Cortex of kidney (tissue), 1 donor: ENCODE data around the gene ZNF254.
"Not testable (repeated sequence)": the region's sequence is repeated elsewhere in the genome, so short reads cannot be mapped to it uniquely, and the experiment has no call there.

Experiments
- DNase-seq: peaks from one replicate; lab custom pipeline; 2025; lab: John Stamatoyannopoulos, UW

Gene ZNF254

DNA sequence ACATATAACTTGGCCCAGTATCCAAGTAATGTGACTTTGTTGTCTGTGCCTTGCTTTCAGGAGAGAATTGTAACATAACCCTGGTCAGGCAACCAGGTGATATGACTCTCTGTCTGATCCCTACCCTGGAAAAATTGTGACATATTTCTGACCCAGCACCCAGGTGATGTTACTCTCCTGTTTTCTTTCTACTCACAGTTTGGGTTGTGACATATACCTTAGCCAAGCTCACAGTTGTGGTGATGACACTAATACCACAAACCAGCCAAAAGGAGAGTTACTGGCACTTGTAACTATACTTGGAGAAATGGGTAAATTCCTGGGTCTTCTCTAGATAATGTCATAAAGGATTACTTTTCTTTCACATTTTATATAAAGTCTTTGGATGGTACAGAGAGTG is 14.3 kb upstream of the ZNF254 start:
- no peak for DNase-seq

DNA sequence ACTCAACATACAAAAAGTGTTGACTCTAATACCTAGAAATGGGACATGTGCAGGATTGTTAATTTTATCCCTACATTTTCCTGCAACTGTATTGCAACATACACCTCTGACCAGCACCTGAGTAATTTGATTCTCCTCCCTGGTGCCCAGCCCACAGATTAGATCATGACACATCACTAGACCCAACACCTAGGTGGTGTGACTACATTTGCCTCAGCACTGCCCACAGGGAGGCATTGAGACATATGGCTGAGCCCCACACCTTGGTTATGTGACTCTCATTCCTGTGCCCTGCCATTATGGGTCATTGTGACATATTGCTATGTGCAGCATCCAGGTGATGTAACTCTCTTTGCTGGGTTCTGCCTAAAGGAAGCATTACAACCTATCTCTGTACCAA is 13.2 kb upstream of the ZNF254 start:
- no peak for DNase-seq

DNA sequence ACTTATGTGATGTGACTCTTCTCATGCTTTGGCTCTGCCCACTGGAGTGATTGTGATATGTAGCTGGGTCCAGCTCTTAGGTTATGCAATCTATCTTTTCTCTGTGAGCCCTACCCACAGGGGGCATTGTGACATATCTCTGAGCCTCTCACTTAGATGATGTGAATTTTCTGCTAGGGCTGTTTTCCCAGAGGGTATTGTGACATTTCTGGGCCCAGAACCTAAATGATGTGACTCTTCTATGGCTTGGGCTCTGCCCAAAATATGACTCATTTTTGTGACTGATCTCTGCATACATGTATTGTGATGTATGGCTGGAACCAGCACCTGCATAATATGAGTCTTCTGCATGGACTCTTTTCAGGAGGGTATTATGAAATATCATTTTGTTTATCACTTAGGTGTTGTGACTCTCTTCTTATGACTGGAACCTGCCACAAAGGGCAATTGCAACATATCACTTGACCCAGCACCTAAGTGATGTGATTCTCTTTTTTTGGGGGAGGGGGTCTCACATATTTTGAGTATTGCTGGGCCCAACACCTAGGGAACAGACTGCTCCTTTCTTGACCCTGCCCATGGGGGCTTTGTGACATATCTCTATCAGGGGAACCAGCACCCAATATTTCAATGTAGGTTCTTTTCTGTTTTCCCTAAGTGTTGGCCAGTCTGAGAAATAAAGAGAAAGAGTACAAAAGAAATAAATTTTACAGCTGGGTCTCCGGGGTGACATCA is 12.1 kb upstream of the ZNF254 start:
- no peak for DNase-seq

DNA sequence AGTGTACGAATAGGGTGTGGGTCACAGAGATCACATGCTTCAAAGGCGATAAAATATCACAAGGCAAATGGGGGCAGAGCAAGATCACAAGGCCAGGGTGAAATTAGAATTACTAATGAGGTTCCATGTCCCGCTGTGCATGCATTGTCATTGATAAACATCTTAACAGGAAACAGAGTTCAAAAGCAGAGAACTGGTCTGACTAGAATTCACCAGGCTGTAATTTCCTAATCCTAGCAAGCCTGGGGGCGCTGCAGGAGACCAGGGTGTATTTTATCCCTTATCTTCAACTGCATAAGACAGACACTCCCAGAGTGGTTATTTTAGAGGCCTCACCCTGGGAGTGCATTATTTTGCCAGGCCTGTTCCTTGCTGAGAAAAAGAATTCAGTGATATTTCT is 11.5 kb upstream of the ZNF254 start:
- not testable (repeated sequence) for DNase-seq

DNA sequence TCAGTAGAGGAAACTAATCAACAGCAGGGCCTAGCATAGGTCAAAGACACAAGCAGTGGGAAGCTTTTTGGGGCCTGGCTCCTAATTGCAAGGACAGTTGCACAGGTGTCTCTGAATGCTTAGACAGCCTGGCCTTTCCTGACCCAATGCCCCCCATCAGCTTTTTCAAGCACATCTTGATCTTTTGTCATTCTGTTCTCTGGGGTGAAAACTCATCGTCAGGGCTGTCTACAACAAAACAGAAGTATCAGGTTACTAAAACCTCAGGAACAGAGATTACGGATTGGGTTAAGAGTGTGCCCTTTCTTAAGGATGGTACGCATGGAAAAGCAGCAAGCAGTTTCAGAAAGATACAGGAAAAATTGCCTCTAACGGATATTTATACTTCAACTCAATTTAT is 8.3 kb upstream of the ZNF254 start:
- DNase-seq, result no peak

DNA sequence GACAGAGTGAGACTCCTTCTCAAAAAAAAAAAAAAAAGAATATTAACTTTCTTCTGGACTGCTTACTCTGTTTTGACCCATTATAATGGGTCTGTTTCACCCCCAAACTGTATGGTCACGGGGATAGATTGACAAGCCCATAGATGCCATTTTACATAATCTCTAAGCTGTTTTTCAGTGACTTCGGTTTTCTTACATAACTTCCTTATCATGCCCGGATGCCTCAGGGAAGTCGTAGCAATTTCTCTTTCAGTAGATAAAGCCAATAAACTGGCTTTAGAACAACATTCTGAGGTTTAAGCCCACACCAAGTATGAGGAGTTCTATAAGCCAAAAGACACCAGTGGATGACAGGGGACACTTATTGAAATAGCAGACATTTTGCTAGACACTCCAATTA is 5.9 kb upstream of the ZNF254 start:
- no peak for DNase-seq

DNA sequence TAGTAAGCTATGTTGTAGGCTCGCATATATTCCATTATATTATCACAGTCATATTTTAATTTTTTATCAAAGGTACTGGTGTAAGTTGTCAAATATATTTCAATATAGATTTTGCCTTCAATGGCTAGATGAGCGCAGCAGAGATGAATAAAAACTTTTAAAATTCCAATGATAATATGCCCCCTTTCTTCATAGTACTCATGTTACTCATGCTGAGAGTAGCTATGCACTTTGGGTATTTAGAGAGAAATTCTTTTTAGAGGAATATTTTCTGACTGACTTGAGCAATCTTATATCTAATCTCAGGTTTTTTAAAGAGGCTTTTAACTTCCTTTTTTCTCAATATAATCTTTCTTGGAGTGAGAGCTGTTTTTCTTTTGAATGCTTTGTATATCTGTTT is 11.4 kb downstream of the ZNF254 start:
- DNase-seq, result no peak

DNA sequence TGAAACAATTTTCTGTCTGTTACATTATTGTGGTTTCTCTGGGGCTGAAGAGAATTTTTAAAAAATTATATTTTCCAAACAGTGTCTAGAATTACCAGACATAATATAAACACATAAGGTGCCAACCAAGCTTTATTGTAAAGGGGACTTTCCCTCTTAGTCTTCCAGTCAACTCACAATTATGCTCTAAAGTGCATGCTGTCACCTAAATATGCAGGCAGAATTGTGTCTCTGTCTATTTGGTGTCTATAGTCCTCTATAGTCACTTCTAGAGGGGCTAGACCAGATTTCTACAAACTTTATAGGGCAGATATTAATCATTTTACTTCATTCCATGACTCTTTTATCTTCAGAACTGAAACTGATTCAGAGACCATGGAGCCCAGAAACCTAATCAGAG is 12.8 kb downstream of the ZNF254 start:
- DNase-seq, result no peak

DNA sequence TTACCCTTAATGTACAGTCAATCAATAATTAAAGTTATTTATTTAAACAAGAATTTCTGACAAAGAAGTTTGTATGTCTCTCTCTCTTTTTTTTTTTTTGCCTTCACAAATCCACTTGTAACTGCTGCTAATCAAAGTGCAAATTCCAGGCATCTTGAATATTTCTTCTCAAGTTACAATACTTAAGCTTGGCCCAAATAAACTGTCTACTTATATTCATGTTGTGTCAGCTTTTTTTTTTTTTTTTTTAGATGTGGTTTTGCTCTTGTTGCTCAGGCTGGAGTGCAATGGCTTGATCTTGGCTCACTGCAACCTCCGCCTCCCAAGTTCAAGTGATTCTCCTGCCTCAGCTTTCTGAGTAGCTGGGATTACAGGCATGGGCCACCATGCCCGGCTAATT is 13.6 kb downstream of the ZNF254 start:
- not testable (repeated sequence) for DNase-seq

DNA sequence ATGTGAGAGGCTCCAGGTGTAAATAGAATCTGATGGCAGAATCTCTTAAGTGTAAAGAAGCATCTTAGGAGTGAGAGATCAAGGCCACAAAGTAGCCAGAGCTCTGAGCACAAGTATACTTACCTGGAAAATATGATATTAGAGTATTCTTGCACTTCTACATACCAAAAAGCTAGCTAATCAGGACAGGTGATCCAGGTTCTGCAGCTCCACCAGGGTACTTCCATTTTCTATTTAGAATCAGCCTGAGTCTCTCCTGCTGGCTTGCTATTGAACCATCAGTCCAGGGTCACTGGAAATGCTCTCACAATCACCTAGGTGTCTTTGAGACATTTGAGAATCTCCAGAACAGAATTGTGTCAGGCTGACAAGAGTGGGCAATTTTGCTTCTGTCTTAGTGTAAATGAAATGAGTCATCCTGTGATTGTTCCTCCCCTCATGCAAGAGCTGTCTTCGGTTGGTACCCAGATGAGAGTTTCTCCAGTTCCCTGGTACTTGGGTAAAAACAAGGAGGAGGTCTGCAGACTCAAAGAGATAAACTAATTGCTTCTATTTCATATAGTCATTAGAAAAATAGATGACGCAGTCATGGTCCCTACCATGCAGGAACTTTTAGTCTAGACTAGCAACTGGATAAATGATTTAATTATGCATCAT is 14.6 kb downstream of the ZNF254 start:
- no peak for DNase-seq

DNA sequence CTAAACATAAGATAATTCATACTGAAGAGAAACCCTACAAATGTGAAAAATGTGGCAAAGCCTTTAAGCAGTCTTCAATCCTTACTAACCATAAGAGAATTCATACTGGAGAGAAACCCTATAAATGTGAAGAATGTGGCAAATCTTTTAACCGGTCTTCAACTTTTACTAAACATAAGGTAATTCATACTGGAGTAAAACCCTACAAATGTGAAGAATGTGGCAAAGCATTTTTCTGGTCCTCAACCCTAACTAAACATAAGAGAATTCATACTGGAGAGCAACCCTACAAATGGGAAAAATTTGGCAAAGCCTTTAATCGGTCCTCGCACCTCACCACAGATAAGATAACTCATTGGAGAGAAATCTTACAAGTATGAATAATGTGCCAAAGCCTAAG is 40.6 kb downstream of the ZNF254 start:
- no peak for DNase-seq

DNA sequence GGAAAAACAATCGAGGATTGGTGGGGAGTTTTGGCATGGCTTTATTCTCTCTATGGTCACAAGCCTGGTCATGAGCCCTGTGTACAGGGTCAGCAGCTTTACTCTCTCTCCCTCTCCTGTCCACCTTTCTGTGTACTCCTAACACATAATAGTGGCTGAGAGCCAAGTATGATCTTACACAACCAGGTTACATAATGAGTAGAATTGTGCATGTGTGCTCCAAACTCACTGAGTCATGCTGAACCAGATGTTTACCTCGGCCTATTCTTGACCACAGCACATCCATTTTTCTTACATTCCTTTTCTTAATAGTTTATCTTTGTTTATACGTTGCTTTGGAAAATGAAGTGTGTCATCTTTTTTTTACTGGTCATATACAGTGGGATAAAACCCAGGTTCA is 53.1 kb downstream of the ZNF254 start:
- DNase-seq, result no peak

DNA sequence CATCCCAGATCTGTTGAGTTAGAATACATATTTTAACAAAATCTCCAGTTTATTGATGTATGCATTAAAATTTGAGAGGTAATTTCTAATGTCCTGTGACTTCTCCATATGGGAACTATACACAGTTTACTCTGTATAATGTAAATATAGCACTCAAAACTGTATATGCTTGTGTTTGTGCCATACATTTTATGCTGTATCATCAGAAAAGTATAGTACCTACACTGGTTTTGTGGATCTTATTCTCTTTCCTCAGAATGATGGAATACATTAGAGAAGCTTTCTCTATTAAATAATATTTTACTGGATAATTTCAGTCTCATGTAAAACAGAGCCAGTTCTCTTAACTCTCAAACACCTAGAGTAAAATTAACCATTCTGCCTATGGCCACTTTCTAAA is 53.6 kb downstream of the ZNF254 start:
- DNase-seq, result no peak

DNA sequence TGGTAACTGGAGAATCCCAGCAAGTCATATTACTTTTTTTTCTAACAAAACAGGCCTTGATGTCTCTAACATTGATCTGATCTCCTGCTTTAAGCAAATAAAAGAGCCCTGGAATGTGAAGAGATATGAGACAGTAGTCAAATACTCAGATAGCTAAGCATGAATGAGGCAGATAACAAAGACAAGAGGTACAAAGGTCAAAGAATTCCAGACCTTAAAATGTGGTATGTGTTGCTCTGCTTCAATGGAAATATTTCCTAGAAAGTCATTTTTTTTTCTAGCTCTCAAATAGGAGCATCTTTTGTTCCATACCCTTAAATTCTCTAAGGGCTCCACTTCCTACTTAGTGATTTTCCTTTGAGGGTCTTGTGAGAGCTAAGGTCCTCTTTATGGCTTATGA is 54.6 kb downstream of the ZNF254 start:
- DNase-seq, result no peak

DNA sequence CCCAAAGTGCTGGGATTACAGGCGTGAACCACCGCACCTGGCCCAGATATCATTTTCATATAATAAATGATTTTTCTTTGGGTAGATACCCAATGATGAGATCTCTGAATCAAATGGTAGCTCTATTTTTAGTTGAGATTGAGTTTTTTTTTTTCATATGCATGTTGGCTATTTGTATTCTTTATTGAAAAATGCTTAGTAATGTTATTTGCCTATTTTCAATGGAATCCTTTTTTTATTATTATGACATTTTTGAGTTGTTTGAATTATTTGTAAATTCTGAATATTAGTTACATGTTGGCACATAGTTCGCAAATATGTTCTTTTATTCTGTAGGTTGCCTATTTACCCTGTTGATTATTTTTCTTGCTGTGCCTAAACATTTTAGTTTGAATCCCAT is 55.8 kb downstream of the ZNF254 start:
- no peak for DNase-seq

DNA sequence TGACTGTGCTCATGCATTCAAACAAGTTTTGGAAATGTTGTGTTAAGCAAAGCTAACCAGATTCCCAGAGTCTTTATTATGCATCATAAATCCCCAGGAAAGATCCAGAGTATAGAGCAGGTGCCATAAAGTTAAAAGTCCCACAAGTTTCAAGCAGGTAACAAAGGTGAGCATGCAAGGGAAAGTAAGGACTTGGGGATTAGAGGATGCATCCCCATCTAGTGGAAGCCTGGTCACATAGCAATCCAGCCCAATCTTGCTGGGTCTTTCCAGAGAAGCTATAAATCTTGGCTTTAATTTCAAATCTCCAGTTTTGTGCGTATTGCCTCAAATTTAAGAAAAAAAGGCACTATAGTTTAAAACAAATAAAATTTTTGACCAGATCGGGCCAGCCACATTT is 72.7 kb downstream of the ZNF254 start:
- DNase-seq, result no peak

DNA sequence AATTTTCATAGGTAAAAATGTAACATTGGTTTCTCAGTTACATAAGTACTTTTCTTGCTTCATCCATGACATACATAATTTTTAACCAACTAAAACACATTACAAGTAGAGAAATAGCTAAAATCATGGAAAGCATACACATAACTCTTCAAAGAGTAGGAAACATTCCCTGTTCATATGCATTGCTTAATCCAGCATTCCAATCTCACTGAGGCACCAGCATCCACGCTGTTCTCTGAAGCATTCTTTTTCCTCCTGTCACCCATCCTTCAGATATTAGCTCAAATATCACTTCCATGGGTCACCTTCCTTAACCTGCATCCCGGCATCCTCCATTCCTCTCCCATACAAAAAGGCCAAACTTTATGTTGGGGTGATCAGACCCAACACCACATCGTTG is 79.1 kb downstream of the ZNF254 start:
- no peak for DNase-seq

DNA sequence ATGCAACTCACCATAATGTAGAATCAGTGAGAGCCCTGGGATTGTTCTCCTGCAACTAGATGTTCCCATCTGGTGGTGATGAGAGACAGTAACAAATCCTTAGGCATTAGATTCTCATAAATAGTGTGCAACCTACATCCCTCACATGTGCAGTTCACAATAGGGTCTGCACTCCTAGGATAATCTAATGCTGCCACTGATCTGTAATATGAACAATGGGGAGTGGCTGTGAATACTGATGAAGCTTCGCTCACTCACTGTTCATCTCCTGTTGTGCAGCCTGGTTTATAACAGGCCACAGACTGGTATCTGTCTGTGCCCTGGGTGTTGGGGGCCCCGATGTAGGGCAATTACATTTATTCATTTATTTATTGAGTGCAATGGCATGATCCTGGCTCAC is 86.9 kb downstream of the ZNF254 start:
- DNase-seq, result no peak

DNA sequence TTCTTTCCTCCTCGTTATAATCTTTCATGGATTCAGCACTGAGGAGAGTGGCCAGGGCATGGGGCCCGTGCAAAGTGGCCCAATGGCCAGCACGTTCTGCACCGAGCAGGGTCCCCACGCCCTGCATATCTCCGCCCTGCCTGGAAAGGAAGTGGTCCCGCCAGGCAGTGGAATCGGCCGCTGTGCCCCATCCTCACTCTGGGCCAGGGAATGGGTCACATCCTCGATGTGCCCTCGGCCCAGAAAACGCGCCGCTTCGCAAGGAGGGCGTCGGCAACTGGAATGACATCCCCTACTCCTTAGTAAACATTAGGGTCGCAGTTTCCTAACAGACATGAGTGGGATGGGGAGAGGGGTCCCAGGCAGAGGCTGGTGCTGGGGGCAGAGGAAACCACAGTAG is 90.7 kb downstream of the ZNF254 start:
- no peak for DNase-seq

DNA sequence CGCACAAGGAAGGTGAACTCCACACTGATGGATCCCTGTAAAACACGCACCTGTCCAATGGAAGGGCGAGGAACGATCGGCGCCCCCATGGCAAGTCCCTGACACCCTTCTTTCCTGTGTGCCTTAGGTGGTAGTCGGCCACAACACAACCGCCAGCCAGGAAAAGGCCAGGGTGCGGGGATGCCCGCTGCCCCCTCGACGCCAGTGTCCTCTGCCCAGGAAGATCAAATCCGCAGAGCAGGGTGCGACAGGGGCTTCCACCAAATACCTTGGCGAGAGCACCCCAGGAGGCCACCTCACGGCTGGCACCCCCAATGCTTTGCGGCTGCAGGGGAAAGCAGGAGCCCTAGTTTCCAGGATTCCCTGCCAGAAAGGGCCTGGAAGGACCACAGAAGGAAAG is 91.2 kb downstream of the ZNF254 start:
- no peak for DNase-seq
